ENCODE measurements around the gene ITPRIPL2.

ITPRIPL2 gene

GRCh38 chr16:19136549-19137196, 22.9 kb downstream of the ITPRIPL2 start:
- Histone ChIP-seq H3K9ac (ENCODE audit: low read length) (no peak overlapping the region), H3K27me3 (ENCODE audit: low read depth, low read length) (no peaks in the 10 kb centered on the region), H3K36me3 (replicated peaks; ENCODE audit: low read depth, low read length) (no peaks in the 10 kb centered on the region), H2AFZ (ENCODE audit: low read depth, low read length) (no peak overlapping the region), H3K9me3 (ENCODE audit: insufficient read depth, low read length) (no peaks in the 10 kb centered on the region), H4K20me1 (ENCODE audit: insufficient read depth, low read length) (no peaks in the 10 kb centered on the region), H3K4me3 (ENCODE audit: low read length) (no peak overlapping the region), H3K79me2 (ENCODE audit: low read length) (no peaks in the 10 kb centered on the region), H3K4me2 (ENCODE audit: low read length) (no peak overlapping the region), H3K27ac (ENCODE audit: low read length) (no peak overlapping the region), H3K4me1 (ENCODE audit: low read length) (peaks cover 13% of the 10 kb centered on the region)
- no peak for TF ChIP-seq CTCF (IDR thresholded peaks at IDR 0.05; ENCODE audit: low read depth, low read length)
- no peak for TF ChIP-seq EZH2phosphoT487 (IDR thresholded peaks at IDR 0.05; ENCODE audit: low read depth)

GRCh38 chr16:19137201-19138128, 23.7 kb downstream of the ITPRIPL2 start:
- H4K20me1 ChIP-seq (ENCODE audit: insufficient read depth, low read length): no peaks in the 10 kb centered on the region
- H3K36me3 ChIP-seq (replicated peaks; ENCODE audit: low read depth, low read length): no peaks in the 10 kb centered on the region
- no peak overlapping the region for H2AFZ ChIP-seq (ENCODE audit: low read depth, low read length)
- H3K79me2 ChIP-seq (ENCODE audit: low read length): no peaks in the 10 kb centered on the region
- H3K27ac ChIP-seq (ENCODE audit: low read length): no peak overlapping the region
- no peak overlapping the region for H3K4me3 ChIP-seq (ENCODE audit: low read length)
- H3K9ac ChIP-seq (ENCODE audit: low read length): no peak overlapping the region
- TF ChIP-seq EZH2phosphoT487 (IDR thresholded peaks at IDR 0.05; ENCODE audit: low read depth): no peak
- no peak for TF ChIP-seq CTCF (IDR thresholded peaks at IDR 0.05; ENCODE audit: low read depth, low read length)
- H3K9me3 ChIP-seq (ENCODE audit: insufficient read depth, low read length): no peaks in the 10 kb centered on the region
- no peak overlapping the region for H3K4me2 ChIP-seq (ENCODE audit: low read length)
- no peaks in the 10 kb centered on the region for H3K27me3 ChIP-seq (ENCODE audit: low read depth, low read length)
- H3K4me1 ChIP-seq (ENCODE audit: low read length): peaks cover 7% of the 10 kb centered on the region

GRCh38 chr16:19138601-19139000, 24.8 kb downstream of the ITPRIPL2 start:
- no peaks in the 10 kb centered on the region for H3K79me2 ChIP-seq (ENCODE audit: low read length)
- no peak overlapping the region for H3K9ac ChIP-seq (ENCODE audit: low read length)
- H3K36me3 ChIP-seq (replicated peaks; ENCODE audit: low read depth, low read length): no peaks in the 10 kb centered on the region
- H3K4me3 ChIP-seq (ENCODE audit: low read length): no peak overlapping the region
- H4K20me1 ChIP-seq (ENCODE audit: insufficient read depth, low read length): no peaks in the 10 kb centered on the region
- no peak overlapping the region for H2AFZ ChIP-seq (ENCODE audit: low read depth, low read length)
- no peak for TF ChIP-seq CTCF (IDR thresholded peaks at IDR 0.05; ENCODE audit: low read depth, low read length)
- TF ChIP-seq EZH2phosphoT487 (IDR thresholded peaks at IDR 0.05; ENCODE audit: low read depth): no peak
- no peaks in the 10 kb centered on the region for H3K9me3 ChIP-seq (ENCODE audit: insufficient read depth, low read length)
- H3K27ac ChIP-seq (ENCODE audit: low read length): no peak overlapping the region
- no peaks in the 10 kb centered on the region for H3K4me1 ChIP-seq (ENCODE audit: low read length)
- H3K27me3 ChIP-seq (ENCODE audit: low read depth, low read length): peaks cover 6% of the 10 kb centered on the region; the same call in 1 of the 2 replicates
- H3K4me2 ChIP-seq (ENCODE audit: low read length): no peak overlapping the region

GRCh38 chr16:19139436-19140091, 25.8 kb downstream of the ITPRIPL2 start:
- no peak overlapping the region for H3K27ac ChIP-seq (ENCODE audit: low read length)
- H3K27me3 ChIP-seq (ENCODE audit: low read depth, low read length): peaks cover 16% of the 10 kb centered on the region
- H4K20me1 ChIP-seq (ENCODE audit: insufficient read depth, low read length): no peaks in the 10 kb centered on the region
- no peaks in the 10 kb centered on the region for H3K79me2 ChIP-seq (ENCODE audit: low read length)
- H3K9me3 ChIP-seq (ENCODE audit: insufficient read depth, low read length): no peaks in the 10 kb centered on the region
- H3K9ac ChIP-seq (ENCODE audit: low read length): no peak overlapping the region
- H3K4me2 ChIP-seq (ENCODE audit: low read length): no peak overlapping the region
- TF ChIP-seq EZH2phosphoT487 (IDR thresholded peaks at IDR 0.05; ENCODE audit: low read depth) (no peak), CTCF (IDR thresholded peaks at IDR 0.05; ENCODE audit: low read depth, low read length) (no peak)
- no peak overlapping the region for H3K4me3 ChIP-seq (ENCODE audit: low read length)
- no peaks in the 10 kb centered on the region for H3K36me3 ChIP-seq (replicated peaks; ENCODE audit: low read depth, low read length)
- H2AFZ ChIP-seq (ENCODE audit: low read depth, low read length): no peak overlapping the region
- no peaks in the 10 kb centered on the region for H3K4me1 ChIP-seq (ENCODE audit: low read length)
